Esophagus squamous epithelium (tissue), 5 donors: Measurements from ENCODE around the gene MOB2. TPM values are rescaled to one million over a fixed set of nuclear protein-coding genes. Genes with fewer than 3 reads are reported as not detected.

ENCODE experiments used
- DNase-seq: peaks from one replicate; lab custom pipeline; 2025; lab: John Stamatoyannopoulos, UW
- H3K27ac ChIP-seq, 4 donors: fragments of 200-600 bp; sonication (generic); one replicate each; pipeline ENCODE4 v1.5.1; 2016 to 2019; ENCODE audit warnings: mild to moderate bottlenecking in 1 of 4
- H3K27me3 ChIP-seq, 4 donors: fragments of 200-600 bp; sonication (generic); 1 replicate in 3 of 4; 2 replicates in 1 of 4; pipeline versions ENCODE4 v1.5.1 to v1.6.0; 2017 to 2021; ENCODE audit warnings: antibody characterized with exemption in 1 of 4
- H3K36me3 ChIP-seq, 3 donors: fragments of 200-600 bp; sonication (generic); one replicate each; pipeline ENCODE4 v1.5.1; 2016 to 2019
- H3K4me1 ChIP-seq, 3 donors: fragments of 200-600 bp; sonication (generic); one replicate each; pipeline ENCODE4 v1.5.1; 2017 to 2019
- H3K4me3 ChIP-seq, 4 donors: fragments of 200-600 bp; sonication (generic); 1 replicate in 3 of 4; 2 replicates in 1 of 4; pipeline ENCODE4 v1.5.1; 2016 to 2019; ENCODE audit warnings: mild to moderate bottlenecking in 2 of 4, moderate library complexity in 1 of 4
- H3K9me3 ChIP-seq, 3 donors: fragments of 200-600 bp; sonication (generic); one replicate each; pipeline ENCODE4 v1.5.1; 2016 to 2019
- CTCF ChIP-seq, 6 experiments: fragments of 450-650 bp in 4 of 6; fragments of 200-600 bp in 2 of 6; sonication (generic) in 2 of 6; IDR thresholded peaks; one replicate each; pipeline ENCODE4 v1.5.1; 2016 to 2019; ENCODE audit warnings: antibody characterized with exemption in 6 of 6, mild to moderate bottlenecking in 4 of 6, moderate library complexity in 4 of 6
- POLR2A ChIP-seq, 4 donors: fragments of 450-650 bp; IDR thresholded peaks; one replicate each; pipeline ENCODE4 v1.6.1; 2017; ENCODE audit warnings: antibody characterized with exemption in 4 of 4, mild to moderate bottlenecking in 4 of 4, moderate library complexity in 3 of 4
- WGBS, 2 donors: methylation state at CpG; one replicate each; pipeline ENCODE4 v1.1.5; 2018; 5-methylcytosine and 5-hydroxymethylcytosine counted together
- intact Hi-C: fragments of 100-400 bp; cut with DNase I; formaldehyde crosslinking; loops from one replicate; pipeline ENCODE4 v1.15.0; 2022
- total RNA-seq, 4 donors: library from RNA; depleted of rRNA; stranded (reverse); fragments of >200 nt; gene quantifications; one replicate each; pipeline ENCODE4 v1.1.0, GENCODE V29; 2016
- donor health status: DM: yes; HTN: yes; CAD: no.

MOB2 gene
- total RNA-seq, 4 donors from 2014 or later: 21.5 to 45.0 (median 30.1) TPM

- 96 to 97% methylated on average over 8 to 11 of the region's 17 CpGs for WGBS, 2 donors
- intact Hi-C loops: loop anchor here (10.0 kb wide), 1 partner anchor 315 kb away; no protein-coding TSS in a partner anchor
- TF ChIP-seq POLR2A (IDR thresholded peaks at IDR 0.05) (no peak), CTCF (IDR thresholded peaks at IDR 0.05) (no peak)
- DNase-seq: no peak
- peaks cover 0 to 5% (median 0%) of the 10 kb centered on the region in 3 donors for H3K36me3 ChIP-seq
- no peaks in the 10 kb centered on the region for H3K27me3 ChIP-seq
- no peak overlapping the region for H3K27ac ChIP-seq
- no peaks in the 10 kb centered on the region for H3K9me3 ChIP-seq
- no peak overlapping the region for H3K4me3 ChIP-seq
- H3K4me1 ChIP-seq: peaks cover 19 to 94% (median 35%) of the 10 kb centered on the region in 3 donors
These were observed 32.7 kb upstream of the MOB2 start for GRCh38 chr11:1519028-1520010.

GRCh38 chr11:1518301-1518700 is 31.7 kb upstream of the MOB2 start:
- Histone ChIP-seq H3K9me3 (no peaks in the 10 kb centered on the region), H3K27ac (no peak overlapping the region), H3K36me3 (peaks cover 0 to 5% (median 0%) of the 10 kb centered on the region in 3 donors), H3K4me3 (no peak overlapping the region), H3K4me1 (peaks cover 20 to 94% (median 45%) of the 10 kb centered on the region in 3 donors), H3K27me3 (no peaks in the 10 kb centered on the region)
- no peak for DNase-seq
- no peak for TF ChIP-seq POLR2A (IDR thresholded peaks at IDR 0.05)
- TF ChIP-seq CTCF (IDR thresholded peaks at IDR 0.05): no peak
- 87 to 92% methylated on average over 3 to 23 of the region's 23 CpGs for WGBS, 2 donors
- intact Hi-C loops: loop anchor here (10.0 kb wide), 1 partner anchor 314 kb away; no protein-coding TSS in a partner anchor

GRCh38 chr11:1517117-1518005 is 30.8 kb upstream of the MOB2 start:
- Histone ChIP-seq H3K4me1 (peaks cover 20 to 94% (median 39%) of the 10 kb centered on the region in 3 donors), H3K4me3 (no peak overlapping the region), H3K36me3 (peaks cover 0 to 5% (median 0%) of the 10 kb centered on the region in 3 donors), H3K9me3 (no peaks in the 10 kb centered on the region), H3K27ac (no peak overlapping the region), H3K27me3 (no peaks in the 10 kb centered on the region)
- intact Hi-C loops: loop anchor here (10.0 kb wide), 1 partner anchor 313 kb away; no protein-coding TSS in a partner anchor
- WGBS, 2 donors: 88% methylated on average over 17 to 20 of the region's 28 CpGs
- TF ChIP-seq POLR2A (IDR thresholded peaks at IDR 0.05): no peak
- no peak for TF ChIP-seq CTCF (IDR thresholded peaks at IDR 0.05)
- no peak for DNase-seq

- intact Hi-C loops: loop anchor here (10.0 kb wide), 1 partner anchor 312 kb away; no protein-coding TSS in a partner anchor
These were observed 29.9 kb upstream of the MOB2 start for GRCh38 chr11:1516273-1517067.

More at GRCh38 chr11:1516273-1517067, 29.9 kb upstream of the MOB2 start:
- Histone ChIP-seq H3K9me3 (no peaks in the 10 kb centered on the region), H3K36me3 (peaks cover 0 to 9% (median 0%) of the 10 kb centered on the region in 3 donors), H3K4me3 (no peak overlapping the region), H3K27me3 (no peaks in the 10 kb centered on the region), H3K4me1 (peaks cover 20 to 89% (median 34%) of the 10 kb centered on the region in 3 donors), H3K27ac (no peak overlapping the region)
- no peak for DNase-seq
- 72 to 75% methylated on average over 18 to 19 of the region's 19 CpGs for WGBS, 2 donors
- TF ChIP-seq CTCF (IDR thresholded peaks at IDR 0.05) (no peak), POLR2A (IDR thresholded peaks at IDR 0.05) (no peak)
